ENCODE data around the gene STK33.
"Not testable (repeated sequence)": the region's sequence is repeated elsewhere in the genome, so short reads cannot be mapped to it uniquely, and the experiment has no call there.

The STK33 gene

GRCh38 chr11:8558436-8558835, 35.6 kb downstream of the STK33 start:
- intact Hi-C loops (cut with DNase I), result no loop called here
- no peak for DNase-seq

- DNase-seq, result no peak
- intact Hi-C loops (cut with DNase I), result no loop called here
Observed at GRCh38 chr11:8545698-8546366, 48.2 kb downstream of the STK33 start.

GRCh38 chr11:8544807-8545206, 49.2 kb downstream of the STK33 start:
- no peak for DNase-seq
- intact Hi-C loops (cut with DNase I), result no loop called here

- intact Hi-C loops (cut with DNase I), result no loop called here
Observed at GRCh38 chr11:8543278-8543677, 50.8 kb downstream of the STK33 start.

GRCh38 chr11:8541448-8541847, 52.6 kb downstream of the STK33 start:
- intact Hi-C loops (cut with DNase I), result no loop called here

More at GRCh38 chr11:8543278-8543677, 50.8 kb downstream of the STK33 start:
- DNase-seq, result no peak

GRCh38 chr11:8533332-8533731, 60.7 kb downstream of the STK33 start:
- intact Hi-C loops (cut with DNase I), result no loop called here
- DNase-seq, result no peak

More at GRCh38 chr11:8541448-8541847, 52.6 kb downstream of the STK33 start:
- DNase-seq, result no peak

- DNase-seq, result no peak
- intact Hi-C loops (cut with DNase I), result no loop called here
Observed at GRCh38 chr11:8532475-8532874, 61.6 kb downstream of the STK33 start.

- DNase-seq, result no peak
- intact Hi-C loops (cut with DNase I), result no loop called here
Observed at GRCh38 chr11:8531982-8532381, 62.0 kb downstream of the STK33 start.

GRCh38 chr11:8531312-8531711, 62.7 kb downstream of the STK33 start:
- DNase-seq, result no peak
- intact Hi-C loops (cut with DNase I), result no loop called here

GRCh38 chr11:8527939-8528338, 66.1 kb downstream of the STK33 start:
- no peak for DNase-seq
- intact Hi-C loops (cut with DNase I), result no loop called here

GRCh38 chr11:8523396-8523795, 70.6 kb downstream of the STK33 start:
- intact Hi-C loops (cut with DNase I), result no loop called here
- DNase-seq, result peak in 2 of 10 donors; percentile 44 to 78

- DNase-seq, result no peak
- intact Hi-C loops (cut with DNase I), result no loop called here
Observed at GRCh38 chr11:8512547-8512946, 81.5 kb downstream of the STK33 start.

GRCh38 chr11:8503910-8504364, 90.1 kb downstream of the STK33 start:
- intact Hi-C loops (cut with DNase I), result no loop called here
- no peak for DNase-seq

- DNase-seq, result no peak
- intact Hi-C loops (cut with DNase I), result no loop called here
Observed at GRCh38 chr11:8501836-8502235, 92.2 kb downstream of the STK33 start.

- intact Hi-C loops (cut with DNase I), result no loop called here
- DNase-seq, result no peak
Observed at GRCh38 chr11:8488395-8488794, 105.6 kb downstream of the STK33 start.

GRCh38 chr11:8487261-8487660, 106.8 kb downstream of the STK33 start:
- intact Hi-C loops (cut with DNase I), result no loop called here
- DNase-seq, result no peak

GRCh38 chr11:8484251-8484650, 109.8 kb downstream of the STK33 start:
- intact Hi-C loops (cut with DNase I), result no loop called here
- DNase-seq, result no peak

- intact Hi-C loops (cut with DNase I), result no loop called here
- DNase-seq, result no peak
Observed at GRCh38 chr11:8480858-8481257, 113.2 kb downstream of the STK33 start.

GRCh38 chr11:8477680-8478079, 116.3 kb downstream of the STK33 start:
- intact Hi-C loops (cut with DNase I), result no loop called here
- DNase-seq, result no peak

GRCh38 chr11:8477151-8477550, 116.9 kb downstream of the STK33 start:
- DNase-seq, result no peak
- intact Hi-C loops (cut with DNase I), result no loop called here

- intact Hi-C loops (cut with DNase I), result not testable (repeated sequence)
Observed at GRCh38 chr11:8467806-8468205, 126.2 kb downstream of the STK33 start.

GRCh38 chr11:8467356-8467755, 126.7 kb downstream of the STK33 start:
- intact Hi-C loops (cut with DNase I); DNase-seq: not testable (repeated sequence)

More at GRCh38 chr11:8467806-8468205, 126.2 kb downstream of the STK33 start:
- DNase-seq, result not testable (repeated sequence)

GRCh38 chr11:8466884-8467283, 127.1 kb downstream of the STK33 start:
- intact Hi-C loops (cut with DNase I); DNase-seq: not testable (repeated sequence)

Measured in posterior cingulate gyrus (tissue), 11 donors.